ENCODE results near the gene HOXD9. TPM values are rescaled to one million over a fixed set of nuclear protein-coding genes. Genes with fewer than 3 reads are reported as not detected.

Gene HOXD9
- total RNA-seq, 1 donor from 2014 or later = 12.5 TPM

GRCh38 chr2:176099159-176099727 is 23.3 kb upstream of the HOXD9 start:
- Histone ChIP-seq H3K4me3 (peak overlapping the region; percentile 48 to 54), H3K27ac (peak overlapping the region; percentile 91), H3K4me1 (peaks cover 53% of the 10 kb centered on the region), H3K27me3 (no peaks in the 10 kb centered on the region), H3K9me3 (no peaks in the 10 kb centered on the region), H3K36me3 (no peaks in the 10 kb centered on the region)
- TF ChIP-seq POLR2A (IDR thresholded peaks at IDR 0.05) (no peak), POLR2AphosphoS5 (IDR thresholded peaks at IDR 0.05; ENCODE audit: insufficient read depth in 1 of 2, low read depth in 1 of 2) (no peak), CTCF (IDR thresholded peaks at IDR 0.05) (no peak)
- intact Hi-C loops (cut with DNase I) = no loop called here
- DNase-seq (ENCODE audit: extremely low spot score in 2 of 2) = no peak

GRCh38 chr2:176099728-176100546 is 22.6 kb upstream of the HOXD9 start, which contains the start of gene HOXD12:
Gene HOXD12, plus strand, starts transcription at chr2:176099795. Its CDS starts 7 bp downstream, at chr2:176099802.
- peak within 1 kb of the TSS; percentile 48 to 54 for H3K4me3 ChIP-seq
- peaks cover 60% of the 10 kb centered on the region for H3K4me1 ChIP-seq
- TF ChIP-seq POLR2AphosphoS5 (IDR thresholded peaks at IDR 0.05; ENCODE audit: insufficient read depth in 1 of 2, low read depth in 1 of 2) (peak in 1 of 2 donors; percentile 71), POLR2A (IDR thresholded peaks at IDR 0.05) (no peak)
- no peaks in the 10 kb centered on the region for H3K36me3 ChIP-seq
- H3K9me3 ChIP-seq = no peaks in the 10 kb centered on the region
- intact Hi-C loops (cut with DNase I) = no loop called here
- peak within 1 kb of the TSS; percentile 91 for H3K27ac ChIP-seq
- no peaks in the 10 kb centered on the region for H3K27me3 ChIP-seq
- no peak for DNase-seq (ENCODE audit: extremely low spot score in 2 of 2)

GRCh38 chr2:176100547-176101140 is 21.9 kb upstream of the HOXD9 start:
- TF ChIP-seq POLR2AphosphoS5 (IDR thresholded peaks at IDR 0.05; ENCODE audit: insufficient read depth in 1 of 2, low read depth in 1 of 2) (peak in 1 of 2 donors; percentile 61), POLR2A (IDR thresholded peaks at IDR 0.05) (no peak)
- Histone ChIP-seq H3K9me3 (no peaks in the 10 kb centered on the region), H3K36me3 (no peaks in the 10 kb centered on the region), H3K4me3 (peak overlapping the region; percentile 48 to 54), H3K27ac (peak overlapping the region; percentile 91), H3K4me1 (peaks cover 63% of the 10 kb centered on the region), H3K27me3 (no peaks in the 10 kb centered on the region)
- no peak for DNase-seq (ENCODE audit: extremely low spot score in 2 of 2)
- intact Hi-C loops (cut with DNase I) = no loop called here

- no peak for DNase-seq (ENCODE audit: extremely low spot score in 2 of 2)
- intact Hi-C loops (cut with DNase I) = no loop called here
- peak overlapping the region; percentile 91 for H3K27ac ChIP-seq
- H3K36me3 ChIP-seq = no peaks in the 10 kb centered on the region
- no peak overlapping the region for H3K4me3 ChIP-seq
- H3K4me1 ChIP-seq = peaks cover 65% of the 10 kb centered on the region
- TF ChIP-seq POLR2AphosphoS5 (IDR thresholded peaks at IDR 0.05; ENCODE audit: insufficient read depth in 1 of 2, low read depth in 1 of 2) (no peak), POLR2A (IDR thresholded peaks at IDR 0.05) (no peak), CTCF (IDR thresholded peaks at IDR 0.05) (no peak)
- H3K9me3 ChIP-seq = no peaks in the 10 kb centered on the region
- H3K27me3 ChIP-seq = no peaks in the 10 kb centered on the region
Observed at GRCh38 chr2:176101216-176101830, 21.2 kb upstream of the HOXD9 start.

GRCh38 chr2:176101842-176102241 is 20.7 kb upstream of the HOXD9 start:
- Histone ChIP-seq H3K27ac (peak overlapping the region; percentile 5), H3K4me1 (peaks cover 68% of the 10 kb centered on the region)
- intact Hi-C loops (cut with DNase I) = no loop called here

More at GRCh38 chr2:176101842-176102241, 20.7 kb upstream of the HOXD9 start:
- Histone ChIP-seq H3K36me3 (no peaks in the 10 kb centered on the region), H3K9me3 (no peaks in the 10 kb centered on the region), H3K27me3 (no peaks in the 10 kb centered on the region), H3K4me3 (no peak overlapping the region)
- no peak for DNase-seq (ENCODE audit: extremely low spot score in 2 of 2)
- TF ChIP-seq POLR2AphosphoS5 (IDR thresholded peaks at IDR 0.05; ENCODE audit: insufficient read depth in 1 of 2, low read depth in 1 of 2) = no peak
- no peak for TF ChIP-seq POLR2A (IDR thresholded peaks at IDR 0.05)
- TF ChIP-seq CTCF (IDR thresholded peaks at IDR 0.05) = no peak
